ENCODE measurements around the gene LAMC3.

- TF ChIP-seq, protein P1, sequence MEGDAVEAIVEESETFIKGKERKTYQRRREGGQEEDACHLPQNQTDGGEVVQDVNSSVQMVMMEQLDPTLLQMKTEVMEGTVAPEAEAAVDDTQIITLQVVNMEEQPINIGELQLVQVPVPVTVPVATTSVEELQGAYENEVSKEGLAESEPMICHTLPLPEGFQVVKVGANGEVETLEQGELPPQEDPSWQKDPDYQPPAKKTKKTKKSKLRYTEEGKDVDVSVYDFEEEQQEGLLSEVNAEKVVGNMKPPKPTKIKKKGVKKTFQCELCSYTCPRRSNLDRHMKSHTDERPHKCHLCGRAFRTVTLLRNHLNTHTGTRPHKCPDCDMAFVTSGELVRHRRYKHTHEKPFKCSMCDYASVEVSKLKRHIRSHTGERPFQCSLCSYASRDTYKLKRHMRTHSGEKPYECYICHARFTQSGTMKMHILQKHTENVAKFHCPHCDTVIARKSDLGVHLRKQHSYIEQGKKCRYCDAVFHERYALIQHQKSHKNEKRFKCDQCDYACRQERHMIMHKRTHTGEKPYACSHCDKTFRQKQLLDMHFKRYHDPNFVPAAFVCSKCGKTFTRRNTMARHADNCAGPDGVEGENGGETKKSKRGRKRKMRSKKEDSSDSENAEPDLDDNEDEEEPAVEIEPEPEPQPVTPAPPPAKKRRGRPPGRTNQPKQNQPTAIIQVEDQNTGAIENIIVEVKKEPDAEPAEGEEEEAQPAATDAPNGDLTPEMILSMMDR (IDR thresholded peaks at IDR 0.05): no peak
- no peak for TF ChIP-seq POLR2AphosphoS5 (IDR thresholded peaks at IDR 0.05)
- TF ChIP-seq EP300 (IDR thresholded peaks at IDR 0.05; ENCODE audit: low read depth): no peak
- no peak for TF ChIP-seq POLR2A (IDR thresholded peaks at IDR 0.05)
Observed at GRCh38 chr9:130965680-130966079, 43.3 kb upstream of the LAMC3 start.
